PFSK-1 (cell line): ENCODE data around the gene DNAH7.

Experiments used
- POLR2AphosphoS5 ChIP-seq: IDR thresholded peaks from 2 replicates; pipeline ENCODE4 v1.6.1; 2012; ENCODE audit warnings: low read depth, mild to moderate bottlenecking, control low read depth, low read length, moderate library complexity
- SIN3A ChIP-seq: IDR thresholded peaks from 2 replicates; pipeline ENCODE4 v1.6.1; 2012; ENCODE audit warnings: mild to moderate bottlenecking, low read length, moderate library complexity, borderline replicate concordance; ENCODE audit not compliant: insufficient read depth
- TAF1 ChIP-seq: IDR thresholded peaks from 2 replicates; pipeline ENCODE4 v1.6.1; 2012; ENCODE audit warnings: low read length, control low read depth, borderline replicate concordance; ENCODE audit not compliant: insufficient read depth
- TF ChIP-seq, protein P1 (sequence below), 2 experiments: IDR thresholded peaks; 2 replicates each; pipeline versions ENCODE4 v1.6.1 to v1.8.0; 2011 to 2012; ENCODE audit warnings: low read depth in 2 of 2, low read length in 2 of 2, control low read depth in 1 of 2, inconsistent platforms in 1 of 2, mild to moderate bottlenecking in 1 of 2, moderate library complexity in 1 of 2; ENCODE audit not compliant: insufficient read depth in 1 of 2

DNA sequence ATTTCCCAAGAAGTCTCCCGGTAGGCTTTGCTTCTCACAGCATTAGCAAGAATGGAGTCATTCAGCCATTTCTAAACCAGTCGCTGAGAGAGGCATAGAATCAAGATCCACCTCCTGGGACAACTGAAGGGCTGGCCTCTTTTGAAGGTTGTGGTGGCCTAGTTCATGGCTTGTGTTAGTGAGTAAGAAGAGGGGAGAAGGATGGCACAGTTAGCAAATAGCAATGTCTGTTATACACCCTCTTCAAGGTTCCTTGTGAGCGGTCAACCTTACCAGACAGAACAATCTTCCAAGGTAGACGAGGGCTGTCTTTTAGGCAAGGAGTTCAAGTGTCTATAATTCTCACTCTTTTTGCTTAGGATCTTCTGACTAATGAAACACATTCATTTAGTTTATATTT is 35.4 kb upstream of the DNAH7 start:
- TF ChIP-seq POLR2AphosphoS5 = no peak
- TF ChIP-seq, protein P1, sequence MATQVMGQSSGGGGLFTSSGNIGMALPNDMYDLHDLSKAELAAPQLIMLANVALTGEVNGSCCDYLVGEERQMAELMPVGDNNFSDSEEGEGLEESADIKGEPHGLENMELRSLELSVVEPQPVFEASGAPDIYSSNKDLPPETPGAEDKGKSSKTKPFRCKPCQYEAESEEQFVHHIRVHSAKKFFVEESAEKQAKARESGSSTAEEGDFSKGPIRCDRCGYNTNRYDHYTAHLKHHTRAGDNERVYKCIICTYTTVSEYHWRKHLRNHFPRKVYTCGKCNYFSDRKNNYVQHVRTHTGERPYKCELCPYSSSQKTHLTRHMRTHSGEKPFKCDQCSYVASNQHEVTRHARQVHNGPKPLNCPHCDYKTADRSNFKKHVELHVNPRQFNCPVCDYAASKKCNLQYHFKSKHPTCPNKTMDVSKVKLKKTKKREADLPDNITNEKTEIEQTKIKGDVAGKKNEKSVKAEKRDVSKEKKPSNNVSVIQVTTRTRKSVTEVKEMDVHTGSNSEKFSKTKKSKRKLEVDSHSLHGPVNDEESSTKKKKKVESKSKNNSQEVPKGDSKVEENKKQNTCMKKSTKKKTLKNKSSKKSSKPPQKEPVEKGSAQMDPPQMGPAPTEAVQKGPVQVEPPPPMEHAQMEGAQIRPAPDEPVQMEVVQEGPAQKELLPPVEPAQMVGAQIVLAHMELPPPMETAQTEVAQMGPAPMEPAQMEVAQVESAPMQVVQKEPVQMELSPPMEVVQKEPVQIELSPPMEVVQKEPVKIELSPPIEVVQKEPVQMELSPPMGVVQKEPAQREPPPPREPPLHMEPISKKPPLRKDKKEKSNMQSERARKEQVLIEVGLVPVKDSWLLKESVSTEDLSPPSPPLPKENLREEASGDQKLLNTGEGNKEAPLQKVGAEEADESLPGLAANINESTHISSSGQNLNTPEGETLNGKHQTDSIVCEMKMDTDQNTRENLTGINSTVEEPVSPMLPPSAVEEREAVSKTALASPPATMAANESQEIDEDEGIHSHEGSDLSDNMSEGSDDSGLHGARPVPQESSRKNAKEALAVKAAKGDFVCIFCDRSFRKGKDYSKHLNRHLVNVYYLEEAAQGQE (IDR thresholded peaks at IDR 0.05; ENCODE audit: insufficient read depth in 1 of 2, low read depth in 2 of 2, low read length in 2 of 2) = no peak
- TF ChIP-seq TAF1 = no peak
- TF ChIP-seq SIN3A = no peak
